Stimulated activated CD8-positive, alpha-beta memory T cell treated with anti-CD3 and anti-CD28 coated beads, Interleukin-2, amount 100 ng/mL, for 48 hours (primary cell): ENCODE data around the gene TIMM13.
A peak's percentile ranks its signal among the peaks of the same experiment; 100 is the strongest.
"Not testable (repeated sequence)": the region's sequence is repeated elsewhere in the genome, so short reads cannot be mapped to it uniquely, and the experiment has no call there.

Experiments used
- DNase-seq, 2 donors: peaks; one replicate each; pipeline ENCODE4 v3.0.0-alpha.2; 2020; ENCODE audit warnings: low read depth in 2 of 2

TIMM13 gene

GRCh38 chr19:2431318-2432055 is 4.1 kb upstream of the TIMM13 start:
- no peak for DNase-seq

GRCh38 chr19:2429917-2430535 is 2.6 kb upstream of the TIMM13 start:
- DNase-seq, result no peak

- no peak for DNase-seq
Measured at GRCh38 chr19:2428756-2429711, 1.6 kb upstream of the TIMM13 start.

- no peak for DNase-seq
Measured at GRCh38 chr19:2428321-2428690, 920 bp upstream of the TIMM13 start.

- DNase-seq, result peak; percentile 23 to 36
Measured at GRCh38 chr19:2426611-2427428, 566 bp downstream of the TIMM13 start.

GRCh38 chr19:2425622-2426581 is 1.5 kb downstream of the TIMM13 start:
- DNase-seq, result no peak

- no peak for DNase-seq
Measured at GRCh38 chr19:2424686-2425621, 2.4 kb downstream of the TIMM13 start.

- no peak for DNase-seq
Measured at GRCh38 chr19:2423915-2424685, 3.3 kb downstream of the TIMM13 start.

GRCh38 chr19:2423071-2423914 is 4.1 kb downstream of the TIMM13 start:
- no peak for DNase-seq

- no peak for DNase-seq
Measured at GRCh38 chr19:2421581-2422306, 5.6 kb downstream of the TIMM13 start.

GRCh38 chr19:2420490-2420889 is 6.9 kb downstream of the TIMM13 start:
- no peak for DNase-seq

- no peak for DNase-seq
Measured at GRCh38 chr19:2419754-2420153, 7.6 kb downstream of the TIMM13 start.

GRCh38 chr19:2417881-2418406 is 9.4 kb downstream of the TIMM13 start:
- DNase-seq, result no peak

- not testable (repeated sequence) for DNase-seq
Measured at GRCh38 chr19:2417436-2417835, 9.9 kb downstream of the TIMM13 start.

- no peak for DNase-seq
Measured at GRCh38 chr19:2416321-2417097, 10.9 kb downstream of the TIMM13 start.

- no peak for DNase-seq
Measured at GRCh38 chr19:2415973-2416319, 11.4 kb downstream of the TIMM13 start.
